PC-3 (cell line): Measurements from ENCODE around the gene RABGGTB. TPM values are rescaled to one million over a fixed set of nuclear protein-coding genes. Genes with fewer than 3 reads are reported as not detected.

Experiments used
- ATAC-seq: fragments of 200-7000 bp; cut with Tn5 transposase; 2 replicates; pipeline ENCODE4 v1.9.1; 2020; ENCODE audit warnings: mild to moderate bottlenecking, moderate library complexity
- BruUV-seq: library from RNA; stranded (reverse); fragments of 400-500 nt; replicated peaks from 2 replicates; lab custom pipeline; 2021; lab: Mats Ljungman, UMichigan
- CTCF ChIA-PET: fragments of 300-600 bp; sonication (Branson Sonifier 250); formaldehyde crosslinking; loops from one replicate; lab custom pipeline; 2022; ENCODE audit warnings: antibody characterized with exemption; lab: Charles Lee
- POLR2A ChIA-PET: fragments of 300-600 bp; sonication (Branson Sonifier 250); formaldehyde crosslinking; loops from one replicate; lab custom pipeline; 2022; ENCODE audit warnings: antibody characterized with exemption; ENCODE audit not compliant: unreplicated experiment; lab: Charles Lee
- DNase-seq: peaks from one replicate; pipeline ENCODE4 v3.0.0-alpha.2; 2015
- H2AFZ ChIP-seq: fragments of 300-600 bp; sonication (generic); 2 replicates; pipeline ENCODE4 v1.6.0; 2016; ENCODE audit warnings: antibody characterized with exemption, low read length
- H3F3A ChIP-seq: fragments of 300-600 bp; sonication (generic); one replicate; pipeline ENCODE4 v1.6.0; 2017; ENCODE audit warnings: antibody characterized with exemption, low read length, control low read depth, mild to moderate bottlenecking; ENCODE audit not compliant: unreplicated experiment
- H3K27ac ChIP-seq: fragments of 300-600 bp; sonication (generic); 2 replicates; pipeline ENCODE4 v1.5.1; 2016; ENCODE audit warnings: mild to moderate bottlenecking, low read length
- H3K27me3 ChIP-seq: fragments of 300-600 bp; sonication (generic); 2 replicates; pipeline ENCODE4 v1.6.1; 2016; ENCODE audit warnings: low read length, mixed read lengths
- H3K36me3 ChIP-seq: fragments of 300-600 bp; sonication (generic); 2 replicates; pipeline ENCODE4 v1.6.1; 2016; ENCODE audit warnings: low read depth, mixed run types, low read length, mixed read lengths
- H3K4me1 ChIP-seq: fragments of 300-600 bp; sonication (generic); 2 replicates; pipeline ENCODE4 v1.5.1; 2016; ENCODE audit warnings: low read length; ENCODE audit not compliant: insufficient read depth
- H3K4me2 ChIP-seq: fragments of 300-600 bp; sonication (generic); 2 replicates; pipeline ENCODE4 v1.6.0; 2016; ENCODE audit warnings: low read length
- H3K4me3 ChIP-seq: fragments of 300-600 bp; sonication (generic); 2 replicates; pipeline ENCODE4 v1.5.1; 2016; ENCODE audit warnings: mild to moderate bottlenecking, low read length, mixed read lengths
- H3K79me2 ChIP-seq: fragments of 300-600 bp; sonication (generic); 2 replicates; pipeline ENCODE4 v1.6.1; 2017; ENCODE audit warnings: low read length, mixed read lengths
- H3K9ac ChIP-seq: fragments of 300-600 bp; sonication (generic); 2 replicates; pipeline ENCODE4 v1.6.0; 2016; ENCODE audit warnings: mild to moderate bottlenecking, low read length
- H3K9me2 ChIP-seq: fragments of 300-600 bp; sonication (generic); replicated peaks from 2 replicates; pipeline ENCODE4 v1.6.1; 2016; ENCODE audit warnings: mixed run types, low read length, mixed read lengths
- H3K9me3 ChIP-seq: fragments of 300-600 bp; sonication (generic); 2 replicates; pipeline ENCODE4 v1.6.1; 2016; ENCODE audit warnings: low read length, mixed read lengths
- H4K20me1 ChIP-seq: fragments of 300-600 bp; sonication (generic); 2 replicates; pipeline ENCODE4 v1.6.1; 2016; ENCODE audit warnings: low read length, mixed read lengths
- CTCF ChIP-seq: fragments of 300-600 bp; sonication (generic); conservative IDR thresholded peaks from 2 replicates; pipeline ENCODE4 v1.5.1; 2017; ENCODE audit warnings: antibody characterized with exemption, low read depth, mild to moderate bottlenecking, low read length
- EZH2 ChIP-seq: fragments of 300-600 bp; sonication (generic); IDR thresholded peaks from one replicate; pipeline ENCODE4 v1.6.1; 2017; ENCODE audit warnings: antibody characterized with exemption, mild to moderate bottlenecking, low read length; ENCODE audit not compliant: unreplicated experiment
- EZH2phosphoT487 ChIP-seq: fragments of 300-600 bp; sonication (generic); IDR thresholded peaks from 2 replicates; pipeline ENCODE4 v1.6.1; 2018; ENCODE audit warnings: mild to moderate bottlenecking, antibody characterized with exemption, low read length, borderline replicate concordance
- intact Hi-C: fragments of 100-400 bp; cut with micrococcal nuclease; formaldehyde crosslinking; loops from 2 replicates; pipeline ENCODE4 v1.9.0; 2023
- total RNA-seq: library from RNA; depleted of rRNA; stranded (reverse); fragments of >200 nt; gene quantifications from 2 replicates; pipeline ENCODE4 v1.2.3, GENCODE V29; 2014

The RABGGTB gene
- total RNA-seq, 1 experiment from 2014 or later = 88.0 TPM

DNA sequence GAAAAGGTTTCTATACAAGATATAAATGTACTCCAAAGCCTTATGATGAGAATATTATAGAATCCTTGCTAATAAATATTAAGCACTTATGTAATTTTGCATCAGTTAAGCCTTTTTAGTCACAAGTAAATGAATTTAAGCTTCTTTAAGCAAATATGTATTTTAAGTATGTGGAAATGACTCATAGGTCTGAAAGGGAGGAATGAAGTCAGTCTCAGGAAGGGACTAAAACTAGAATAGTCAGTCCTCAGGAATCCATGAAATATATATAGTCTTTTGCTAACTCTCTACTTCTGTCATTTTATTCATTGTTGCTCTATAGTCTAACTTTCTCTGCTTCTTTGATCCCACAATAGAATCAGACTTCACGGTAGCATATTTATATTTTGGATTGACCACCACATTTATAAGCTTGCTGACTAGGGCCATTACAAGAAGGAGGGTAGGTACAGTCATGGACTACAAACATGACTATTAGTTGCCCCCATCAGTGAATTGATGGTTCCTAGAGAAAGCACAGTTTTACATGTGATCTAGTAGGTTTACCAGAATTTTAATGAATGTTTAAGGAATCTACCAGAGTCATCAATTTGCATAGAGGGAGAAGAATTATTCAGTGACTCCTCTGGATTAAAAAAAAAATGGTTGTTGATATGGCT, 20.2 kb upstream of the RABGGTB start:
- intact Hi-C loops = no loop called here
- TF ChIP-seq EZH2phosphoT487 = no peak
- no peak for TF ChIP-seq CTCF
- TF ChIP-seq EZH2 = no peak
- CTCF ChIA-PET = no interaction called here
- peaks cover 21% of the 10 kb centered on the region for H3K4me1 ChIP-seq
- H3K9me2 ChIP-seq = no peaks in the 10 kb centered on the region
- H3K27ac ChIP-seq = peak overlapping the region; percentile 68
- H2AFZ ChIP-seq = 0 out of 2 replicates have a peak overlapping the region, but pooled peaks have one; percentile 25
- H3F3A ChIP-seq = peaks cover 6% of the 10 kb centered on the region
- peak overlapping the region; percentile 18; the same call in 1 of the 2 replicates for H3K4me3 ChIP-seq
- H3K9ac ChIP-seq = no peak overlapping the region
- TSS peak; percentile 88 for BruUV-seq
- H3K79me2 ChIP-seq = no peaks in the 10 kb centered on the region
- no peaks in the 10 kb centered on the region for H4K20me1 ChIP-seq
- H3K27me3 ChIP-seq = no peaks in the 10 kb centered on the region
- peak overlapping the region; percentile 67 for H3K4me2 ChIP-seq
- DNase-seq (peak; percentile 84), ATAC-seq (peak; percentile 96)
- no peaks in the 10 kb centered on the region for H3K9me3 ChIP-seq
- H3K36me3 ChIP-seq = no peaks in the 10 kb centered on the region
- POLR2A ChIA-PET = no interaction called here

GRCh38 chr1:75768016-75768415, 18.0 kb upstream of the RABGGTB start:
- H3K4me3 ChIP-seq = no peak overlapping the region
- no peak overlapping the region for H2AFZ ChIP-seq
- H3F3A ChIP-seq = peaks cover 6% of the 10 kb centered on the region
- intact Hi-C loops = no loop called here
- H3K9ac ChIP-seq = no peak overlapping the region
- no peak overlapping the region for H3K4me2 ChIP-seq
- H3K9me3 ChIP-seq = no peaks in the 10 kb centered on the region
- ChIA-PET POLR2A (no interaction called here), CTCF (no interaction called here)
- H3K27me3 ChIP-seq = no peaks in the 10 kb centered on the region
- no TSS peak for BruUV-seq
- H3K4me1 ChIP-seq = peaks cover 21% of the 10 kb centered on the region
- no peaks in the 10 kb centered on the region for H4K20me1 ChIP-seq
- H3K79me2 ChIP-seq = no peaks in the 10 kb centered on the region
- TF ChIP-seq EZH2phosphoT487 (no peak), CTCF (no peak), EZH2 (no peak)
- H3K36me3 ChIP-seq = no peaks in the 10 kb centered on the region
- no peak overlapping the region for H3K27ac ChIP-seq
- no peak for ATAC-seq
- DNase-seq = no peak
- no peaks in the 10 kb centered on the region for H3K9me2 ChIP-seq

DNA sequence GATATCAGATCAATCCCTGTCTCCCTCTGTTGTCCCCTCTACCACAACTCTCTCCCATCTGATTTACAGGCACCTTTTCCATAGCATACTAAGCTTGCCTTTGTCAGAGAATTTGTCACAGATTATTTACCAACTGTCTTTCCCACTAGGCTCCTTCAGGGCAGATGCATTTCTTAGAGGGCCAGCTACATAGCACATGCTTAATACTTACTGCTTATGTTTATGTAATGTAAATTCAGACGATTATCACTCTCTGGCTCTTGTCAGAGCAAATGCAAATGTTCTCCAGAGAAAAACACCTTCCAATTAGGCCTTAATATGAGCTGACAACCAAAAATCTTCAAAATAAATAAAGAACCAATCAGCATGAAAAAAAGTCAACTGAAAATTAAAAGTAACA, 15.3 kb upstream of the RABGGTB start:
- Histone ChIP-seq H3K4me1 (peaks cover 9% of the 10 kb centered on the region), H3K4me3 (no peak overlapping the region), H3K27me3 (no peaks in the 10 kb centered on the region), H3K9me2 (no peaks in the 10 kb centered on the region), H3K9ac (no peak overlapping the region), H3K27ac (no peak overlapping the region), H4K20me1 (no peaks in the 10 kb centered on the region), H3K79me2 (no peaks in the 10 kb centered on the region), H3K9me3 (no peaks in the 10 kb centered on the region), H3K36me3 (no peaks in the 10 kb centered on the region), H3F3A (peaks cover 6% of the 10 kb centered on the region), H3K4me2 (no peak overlapping the region), H2AFZ (no peak overlapping the region)
- intact Hi-C loops = no loop called here
- POLR2A ChIA-PET = no interaction called here
- DNase-seq (no peak), ATAC-seq (no peak)
- CTCF ChIA-PET = no interaction called here
- TF ChIP-seq EZH2phosphoT487 = no peak
- no peak for TF ChIP-seq EZH2
- no peak for TF ChIP-seq CTCF
- BruUV-seq = no TSS peak
